NCI-H524 treated with DMSO at 0.1 percent for 48 hours (cell line): Measurements from ENCODE around the gene PARD3.
A peak's percentile ranks its signal among the peaks of the same experiment; 100 is the strongest.

Experiments
- DNase-seq: peaks from one replicate; lab custom pipeline; 2025; lab: John Stamatoyannopoulos, UW

Gene PARD3

DNA sequence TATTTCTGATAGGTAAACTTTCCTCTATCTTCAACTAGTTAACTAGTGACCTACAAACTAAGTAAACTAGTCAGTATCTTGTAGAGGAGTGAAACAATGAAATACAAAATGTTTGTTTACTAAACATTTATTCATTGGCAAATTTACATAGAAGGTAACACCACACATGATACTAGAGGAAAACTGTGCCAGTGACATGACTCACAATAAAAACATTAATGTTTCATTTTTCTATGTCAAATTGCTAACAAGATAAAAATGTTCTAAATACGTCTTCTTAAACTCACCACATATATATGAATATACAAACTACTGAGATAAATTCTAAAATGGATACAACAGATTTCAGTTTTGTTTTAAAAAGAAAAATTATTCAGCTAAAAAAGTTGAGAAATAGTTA, 471.3 kb downstream of the PARD3 start:
- DNase-seq, result no peak

DNA sequence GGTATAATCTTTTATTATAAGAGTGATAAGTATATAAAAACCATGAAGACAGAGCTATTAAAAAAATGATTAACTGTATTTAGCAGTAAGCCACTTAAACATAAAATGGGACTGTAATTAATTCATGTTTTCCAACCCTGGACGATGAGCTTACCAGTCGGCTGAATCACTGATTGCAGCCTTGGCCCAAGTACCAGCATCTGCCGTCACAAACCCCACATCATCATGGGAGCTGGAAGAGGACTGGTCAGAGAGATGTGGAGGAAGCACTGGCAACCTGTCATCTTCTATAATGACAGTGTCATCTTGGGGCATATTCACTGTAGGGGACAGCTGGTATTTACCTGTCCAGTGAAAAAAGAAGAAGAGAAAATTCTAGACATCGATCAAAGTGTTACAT, 473.6 kb downstream of the PARD3 start:
- DNase-seq, result peak; percentile 5

DNA sequence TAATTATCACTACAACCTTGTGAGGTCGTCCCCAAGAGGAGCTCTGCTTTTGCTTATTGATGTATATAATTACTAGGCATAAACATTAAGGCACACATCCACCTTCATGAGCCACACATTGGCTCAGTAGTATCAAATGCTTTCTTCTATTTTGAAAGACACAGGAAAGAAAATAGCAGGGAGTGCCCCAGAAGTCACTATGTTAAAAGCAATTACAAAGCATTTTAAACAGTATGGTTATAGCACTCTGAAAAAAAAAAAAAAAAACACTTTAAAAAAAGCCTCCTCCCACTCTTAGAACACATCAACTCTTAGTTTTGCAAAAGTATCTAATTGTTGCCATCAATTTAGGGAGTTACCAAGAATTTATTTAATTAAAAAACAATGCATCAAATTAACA, 474.2 kb downstream of the PARD3 start:
- DNase-seq, result no peak

DNA sequence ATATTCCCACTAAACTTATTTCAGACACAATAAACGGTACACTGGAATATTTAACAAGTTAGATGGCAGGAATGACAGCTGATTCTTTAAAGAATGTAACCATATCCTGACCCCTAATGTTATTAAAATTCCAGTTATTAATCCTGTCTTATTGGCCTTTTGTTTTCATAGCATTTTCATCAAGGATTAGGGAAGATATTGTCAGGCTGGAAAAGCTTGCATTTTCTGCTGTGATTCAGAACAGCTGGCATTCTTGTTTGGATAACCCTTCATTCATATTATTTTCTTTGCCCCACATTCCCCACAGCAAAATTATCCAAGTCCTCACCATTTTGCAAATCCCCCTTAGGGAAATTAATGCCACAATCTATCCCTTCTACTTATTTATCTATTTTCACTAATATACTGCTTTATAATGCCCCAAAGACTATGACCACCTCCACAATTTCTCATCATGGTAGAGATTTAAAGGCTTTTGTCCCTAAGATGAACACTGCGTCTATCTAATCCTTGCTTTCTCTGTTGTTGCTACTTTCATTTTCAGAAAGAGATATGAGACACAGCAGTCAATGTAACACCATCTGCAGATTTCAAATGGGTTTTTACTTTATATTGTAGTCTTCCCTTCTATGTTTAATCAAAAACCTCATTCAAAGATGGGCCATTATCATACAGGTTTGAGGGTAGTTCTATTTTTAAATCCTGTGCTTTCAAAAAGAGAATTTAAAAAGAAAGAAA, 475.1 kb downstream of the PARD3 start:
- peak; percentile 31 for DNase-seq

DNA sequence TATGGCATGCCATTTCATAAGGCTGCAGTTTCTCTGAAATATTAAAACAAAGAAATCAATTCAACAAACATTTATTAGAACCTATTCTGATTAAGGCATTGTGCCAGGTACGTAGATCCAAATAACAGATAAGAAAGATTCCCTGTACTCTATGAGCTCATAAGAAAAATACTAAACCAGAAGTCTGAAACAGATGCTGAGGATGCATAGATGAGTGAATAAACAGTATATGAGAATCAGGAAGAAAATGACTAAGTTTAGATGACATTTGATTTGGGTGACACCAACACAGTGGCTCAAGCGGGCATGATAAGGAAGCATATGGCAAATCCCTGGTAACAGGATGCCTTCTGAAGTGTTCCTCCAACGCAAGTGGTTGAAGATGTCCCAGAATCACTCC, 477.2 kb downstream of the PARD3 start:
- DNase-seq, result no peak

DNA sequence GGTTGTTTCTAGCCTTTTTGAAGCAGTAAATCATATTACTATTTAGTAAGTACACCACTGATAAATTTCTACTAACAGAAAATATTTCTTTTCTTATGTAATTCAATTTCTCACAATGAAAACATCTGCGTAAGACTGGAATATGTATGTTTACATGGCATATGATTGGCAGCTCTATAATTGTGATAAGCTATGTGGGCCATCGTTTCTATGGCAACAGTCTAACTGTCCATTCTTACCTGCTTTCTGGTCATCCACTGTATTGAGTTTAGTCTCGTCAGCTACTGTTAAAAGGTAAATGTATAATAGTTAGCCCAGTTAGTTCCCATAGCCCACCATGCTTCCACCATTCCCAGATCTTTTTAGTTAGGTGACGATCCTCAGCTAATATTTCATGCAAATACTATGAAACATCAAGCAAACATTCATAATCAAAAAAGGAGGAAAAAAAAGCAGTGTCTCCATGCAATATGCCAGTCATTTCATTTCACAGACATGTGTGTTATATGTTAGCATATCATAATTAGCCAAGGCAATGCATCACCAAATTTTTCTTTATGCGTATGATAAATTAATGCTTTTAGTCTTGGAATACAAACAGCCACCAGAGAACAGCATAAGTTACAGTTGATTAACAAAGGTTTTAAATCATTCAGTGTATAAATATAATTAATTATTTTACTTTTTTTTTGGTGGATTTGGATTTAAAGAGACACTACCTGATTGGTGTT, 479.0 kb downstream of the PARD3 start:
- DNase-seq, result no peak

DNA sequence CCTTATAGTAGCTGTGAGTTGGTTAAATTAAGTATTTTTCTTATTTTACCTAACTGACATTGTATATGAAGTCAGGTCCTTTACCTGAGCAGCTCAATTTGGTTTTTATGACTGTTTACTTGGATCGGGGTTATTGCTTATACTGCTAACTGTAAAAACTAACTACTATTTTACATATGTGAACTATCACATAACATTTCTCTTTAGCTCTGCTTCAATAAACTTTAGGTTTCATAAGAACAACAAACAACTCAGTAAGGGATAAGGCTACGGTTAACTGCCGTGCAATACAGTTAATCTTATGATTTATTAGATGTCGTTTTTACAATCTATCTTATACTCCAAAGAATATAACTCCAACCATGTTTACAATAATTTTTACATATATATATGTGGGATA, 480.2 kb downstream of the PARD3 start:
- no peak for DNase-seq

DNA sequence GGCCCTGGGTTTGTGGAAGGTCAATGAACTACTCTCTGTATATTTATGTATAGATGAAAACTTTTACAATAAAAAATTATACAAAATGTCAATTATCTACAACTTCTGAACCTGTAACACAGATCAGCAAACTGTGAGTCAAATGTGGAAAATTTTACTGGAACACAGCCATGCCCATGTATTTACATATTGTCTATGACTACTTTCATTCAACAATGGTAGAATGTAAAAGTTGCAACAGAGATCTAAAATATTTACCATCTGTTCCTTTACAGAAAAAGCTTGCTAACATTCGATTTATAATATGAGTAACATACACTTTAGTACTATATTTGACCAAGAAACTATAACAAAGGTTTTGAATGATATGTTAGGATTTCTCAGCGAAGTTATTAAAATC, 481.6 kb downstream of the PARD3 start:
- no peak for DNase-seq

DNA sequence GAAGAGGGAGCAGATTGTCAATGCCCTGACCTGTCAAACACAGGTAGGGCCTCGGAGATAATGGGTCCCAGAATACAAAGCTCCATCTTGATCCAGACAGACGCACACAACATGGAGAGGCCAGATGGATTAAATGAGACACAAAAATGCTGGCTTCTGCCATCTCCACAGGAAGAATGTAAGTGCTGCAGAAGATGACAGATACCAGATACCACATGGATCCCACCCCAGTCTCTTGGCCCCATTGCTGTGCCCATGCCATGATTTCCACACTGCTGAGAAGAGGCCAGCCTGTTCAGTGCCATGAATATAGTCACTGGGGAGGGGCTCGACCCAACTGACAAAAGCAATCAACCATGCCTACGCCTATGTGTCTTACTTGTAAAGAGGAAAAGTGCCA, 487.9 kb downstream of the PARD3 start:
- DNase-seq, result no peak

DNA sequence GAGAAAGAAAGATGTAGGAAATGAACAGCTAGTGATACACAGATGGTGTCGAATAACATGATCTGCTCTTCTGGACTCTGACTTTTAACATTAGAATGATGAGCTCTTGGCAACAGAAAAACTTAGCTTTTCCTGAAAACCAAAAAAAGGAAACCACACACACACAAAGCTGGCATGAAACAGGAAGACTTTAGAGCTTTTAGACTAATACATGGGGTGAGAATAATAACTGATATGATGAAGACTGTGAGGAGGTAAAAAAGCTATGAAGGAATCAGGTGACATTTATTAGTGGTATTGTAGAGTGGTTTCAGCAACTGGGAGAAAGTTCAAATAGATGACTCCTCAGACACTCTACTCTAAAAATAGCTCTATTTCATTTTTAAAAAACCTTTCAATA, 491.9 kb downstream of the PARD3 start:
- DNase-seq, result no peak

DNA sequence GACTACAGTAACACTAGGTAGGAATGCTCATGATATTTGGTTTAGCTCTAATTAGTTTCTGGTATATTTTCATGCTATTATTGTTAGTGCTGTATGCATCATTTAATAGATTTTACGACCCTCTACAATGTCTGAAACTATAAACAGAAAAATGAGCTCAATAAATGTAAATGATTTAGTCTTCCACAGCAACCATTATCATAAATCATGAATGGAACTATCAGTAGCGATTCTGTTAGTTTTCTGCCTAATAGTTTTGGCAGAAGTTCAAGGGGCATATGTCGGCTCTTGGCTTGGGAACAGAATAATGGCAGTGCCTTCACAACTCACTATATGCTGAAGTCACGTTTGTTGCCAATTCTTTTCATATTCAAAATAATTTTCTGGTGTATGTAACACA, 494.8 kb downstream of the PARD3 start:
- no peak for DNase-seq

DNA sequence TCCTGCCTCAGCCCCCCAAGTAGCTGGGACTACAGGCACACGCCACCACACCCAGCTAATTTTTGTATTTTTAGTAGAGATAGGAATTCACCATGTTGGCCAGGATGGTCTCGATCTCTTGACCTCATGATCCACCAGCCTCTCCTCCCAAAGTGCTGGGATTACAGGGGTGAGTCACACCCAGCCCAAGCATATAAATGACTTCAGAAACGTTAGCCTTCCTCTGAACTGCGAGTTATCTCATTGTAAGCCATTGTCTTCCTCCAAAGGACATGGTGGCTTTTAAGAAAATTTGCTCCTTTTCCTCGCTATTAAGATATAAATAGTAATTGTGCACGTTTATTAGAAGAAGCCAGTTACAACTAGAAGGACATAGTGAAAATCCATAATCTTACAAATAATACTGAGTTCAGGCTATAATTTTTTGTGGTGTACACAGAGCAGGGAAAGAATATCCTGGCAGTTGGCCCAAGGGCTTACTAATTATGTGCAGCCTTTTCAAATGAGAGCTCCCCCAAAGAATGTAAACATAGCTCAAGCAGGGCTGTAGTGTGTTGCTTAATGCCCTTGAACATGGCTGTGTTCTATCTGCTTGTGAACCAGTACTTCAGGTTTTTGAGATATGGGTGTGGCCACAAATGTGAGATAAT, 495.8 kb downstream of the PARD3 start:
- DNase-seq, result no peak

DNA sequence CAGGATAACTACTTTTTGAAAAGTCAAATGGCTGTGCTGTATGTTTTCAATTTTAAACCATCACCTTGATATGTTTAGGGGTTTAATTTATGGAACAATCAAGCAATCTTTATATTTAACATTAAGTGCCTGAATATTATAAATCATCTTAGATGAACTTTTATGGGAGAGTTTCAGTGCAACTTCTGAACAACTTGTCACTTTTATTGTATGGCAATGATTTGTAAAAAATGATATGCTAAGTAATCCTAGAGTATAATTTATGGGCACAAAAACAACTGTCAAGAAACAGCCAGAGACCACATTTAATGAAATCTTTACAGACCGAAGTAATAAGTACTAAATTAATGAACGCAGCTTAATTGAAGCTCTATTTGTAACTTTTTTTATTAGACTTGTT, 498.9 kb downstream of the PARD3 start:
- DNase-seq, result no peak

DNA sequence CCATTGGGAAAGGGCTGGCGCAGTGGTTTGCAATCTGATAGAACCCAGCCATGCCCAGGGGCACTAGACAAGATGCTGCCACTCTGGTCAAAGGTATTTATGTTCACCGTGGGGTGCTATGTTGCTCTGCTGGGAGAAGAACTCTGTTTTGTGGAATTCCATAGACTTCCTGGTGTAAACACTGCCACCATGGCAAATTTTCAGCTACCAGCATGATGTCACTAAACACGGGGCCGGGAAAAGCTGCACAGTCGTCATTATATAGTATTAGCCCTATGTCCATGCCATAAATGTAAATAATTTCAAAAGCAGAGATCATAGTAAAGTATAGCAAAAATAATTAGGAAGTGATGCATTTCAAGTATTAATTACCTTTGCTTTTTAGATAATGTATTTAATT, 500.6 kb downstream of the PARD3 start:
- DNase-seq, result no peak

DNA sequence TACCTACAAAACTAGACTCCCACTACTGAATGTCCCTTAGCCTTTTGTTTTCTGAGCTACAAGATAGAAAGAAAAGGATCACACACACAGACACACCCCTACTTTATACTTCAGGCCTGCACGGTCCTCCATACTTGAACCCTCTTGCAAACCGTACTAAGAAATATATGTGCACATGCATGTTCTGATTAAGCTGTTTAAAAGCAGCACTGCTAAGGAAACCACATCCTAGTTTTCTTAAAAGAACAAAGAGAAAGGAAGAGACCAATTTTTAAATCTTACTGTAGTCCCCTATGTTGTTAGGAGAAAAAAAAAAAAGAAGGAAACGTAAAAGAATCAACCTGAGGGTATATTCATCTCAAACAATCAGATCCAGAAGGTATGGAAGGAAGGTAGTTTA, 501.2 kb downstream of the PARD3 start:
- DNase-seq, result no peak

DNA sequence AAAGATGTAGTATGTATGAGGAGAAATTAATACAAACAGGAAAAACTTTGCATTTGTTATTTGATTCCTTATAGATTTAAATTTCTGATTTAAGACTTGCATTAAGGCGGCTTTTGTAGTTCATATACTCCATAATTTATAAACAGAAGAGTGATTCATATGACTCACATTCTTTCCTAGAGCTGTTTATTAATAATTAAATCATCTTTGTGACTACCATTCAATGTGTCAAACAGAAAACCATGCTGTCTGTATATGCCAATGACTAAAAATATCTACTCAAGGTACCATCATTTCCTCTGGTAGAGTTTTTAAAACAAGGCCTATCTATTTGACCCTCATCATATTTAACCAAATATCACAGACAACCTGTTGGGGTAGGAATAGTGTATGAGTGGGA, 501.7 kb downstream of the PARD3 start:
- DNase-seq, result no peak

DNA sequence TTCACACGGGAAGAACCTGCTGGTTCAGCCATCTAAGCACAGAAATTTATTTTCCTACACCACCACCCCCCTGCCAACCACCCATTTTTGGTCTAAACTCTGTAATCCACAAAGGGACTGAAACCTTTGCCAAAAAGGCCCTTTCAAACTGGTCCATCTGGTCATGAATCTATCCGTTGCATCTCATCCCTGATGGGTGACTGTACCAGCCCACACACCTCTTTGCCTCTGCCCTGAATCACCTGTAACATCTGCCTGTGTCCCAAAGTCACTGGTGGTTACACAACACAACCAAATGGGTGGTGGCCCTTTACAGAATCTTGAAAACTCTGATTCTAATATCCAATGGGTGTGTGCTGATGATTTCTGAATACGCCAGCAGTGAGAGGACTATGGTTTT, 503.4 kb downstream of the PARD3 start:
- DNase-seq, result no peak

DNA sequence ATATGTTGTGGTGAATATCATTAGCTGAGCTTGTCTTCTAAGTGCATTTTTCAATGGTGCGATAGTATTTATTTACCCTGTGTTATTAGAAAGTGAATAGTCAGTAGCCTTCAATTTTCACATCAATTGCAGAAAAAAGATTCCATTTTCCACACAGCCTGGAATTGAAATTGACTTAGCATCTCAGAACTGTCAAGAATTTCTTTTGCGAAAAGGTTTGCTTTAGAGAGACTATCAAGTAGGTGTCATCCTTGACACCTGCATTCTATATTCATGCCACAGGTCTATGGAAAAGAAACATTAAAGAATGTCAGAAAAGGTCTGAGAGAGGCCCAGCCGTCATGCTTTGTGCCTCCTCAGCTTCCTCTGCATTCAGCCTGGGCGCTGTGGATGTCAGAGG, 504.9 kb downstream of the PARD3 start:
- DNase-seq, result no peak

DNA sequence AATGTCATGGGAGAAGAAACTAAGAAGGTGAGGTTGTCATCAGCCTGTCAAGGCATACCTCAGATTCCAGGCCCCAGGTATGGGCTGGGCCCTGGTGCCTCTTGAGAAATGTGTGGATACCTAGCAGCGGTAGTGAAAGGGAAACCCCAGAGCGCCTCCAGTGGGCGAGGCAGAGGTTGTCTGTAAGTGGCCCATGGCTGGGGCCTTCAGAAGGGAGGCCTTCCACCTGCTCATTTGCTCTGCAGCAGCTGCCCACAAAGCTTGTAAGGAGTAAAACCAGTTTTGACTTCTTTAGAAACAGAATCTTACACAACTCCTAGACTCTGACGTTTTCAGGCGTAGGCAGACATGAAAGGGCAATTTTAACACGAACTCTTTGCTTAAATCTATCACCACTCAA, 509.9 kb downstream of the PARD3 start:
- no peak for DNase-seq

DNA sequence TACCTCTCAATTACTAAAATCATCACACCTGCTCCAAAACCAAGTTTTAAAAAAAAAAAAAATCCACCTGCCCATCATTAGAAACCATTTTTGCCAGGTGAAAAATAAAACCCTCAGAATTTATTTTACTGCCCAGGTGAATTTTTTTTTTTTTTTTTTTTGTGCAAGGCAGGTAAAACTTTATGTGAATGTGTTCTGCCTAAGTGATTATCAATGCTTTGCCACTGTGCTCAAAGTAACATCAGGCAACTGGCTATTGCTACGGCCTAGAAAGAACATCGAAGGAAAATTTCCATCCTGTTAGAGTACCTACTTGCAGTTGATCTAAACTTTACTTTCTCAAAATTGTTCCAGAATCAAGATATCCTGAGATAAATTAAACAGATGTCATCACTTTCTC, 512.1 kb downstream of the PARD3 start:
- DNase-seq, result no peak

DNA sequence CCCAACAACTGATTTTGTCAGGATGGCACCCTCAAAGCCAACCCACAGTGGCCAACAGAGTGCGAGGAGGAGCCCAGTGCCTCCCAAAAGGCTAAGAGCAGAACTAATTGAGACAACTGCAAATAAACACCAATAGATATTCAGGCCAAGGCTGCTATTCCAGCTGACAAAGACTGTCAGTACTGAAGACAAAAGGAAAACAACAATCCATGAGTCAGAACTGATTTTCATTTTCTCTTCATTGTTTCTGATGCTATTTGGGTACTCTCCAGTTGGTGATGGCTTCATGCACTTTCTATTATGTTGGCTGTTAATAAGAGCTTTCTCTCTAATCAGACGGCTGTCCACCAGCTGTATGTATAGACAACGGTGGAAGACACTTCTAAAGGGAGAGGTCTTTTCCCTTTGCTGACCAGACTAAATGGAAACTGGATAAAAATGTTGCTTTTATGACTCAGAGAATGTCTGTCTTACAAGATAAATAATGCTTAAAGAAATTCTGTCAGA, 515.9 kb downstream of the PARD3 start:
- DNase-seq, result no peak

DNA sequence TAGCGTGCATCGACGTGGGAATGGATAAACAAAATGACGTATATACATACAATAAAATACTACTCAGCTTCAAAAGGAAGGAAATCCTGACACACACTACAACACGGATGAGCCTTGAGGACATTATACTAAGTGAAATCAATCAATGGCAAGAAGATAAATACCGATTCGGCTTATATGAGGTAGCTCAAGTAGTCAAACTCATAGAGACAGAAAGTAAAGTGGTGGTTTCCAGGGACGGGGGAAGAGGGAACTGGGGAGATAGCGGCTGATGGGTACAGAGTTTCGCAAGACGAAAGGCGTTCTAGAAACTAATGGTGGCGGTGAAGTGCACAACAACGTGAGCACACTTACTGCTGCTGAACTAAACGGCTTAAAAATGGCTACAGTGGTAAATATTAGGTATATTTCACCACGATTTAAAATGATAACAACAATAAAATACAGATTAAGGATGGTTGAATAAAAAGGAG, 516.7 kb downstream of the PARD3 start:
- DNase-seq, result no peak
